ENCODE results near the gene ARL13B. TPM values are rescaled to one million over a fixed set of nuclear protein-coding genes. Genes with fewer than 3 reads are reported as not detected.

ARL13B gene
- total RNA-seq, 1 experiment from 2014 or later, result 7.6 TPM

DNA sequence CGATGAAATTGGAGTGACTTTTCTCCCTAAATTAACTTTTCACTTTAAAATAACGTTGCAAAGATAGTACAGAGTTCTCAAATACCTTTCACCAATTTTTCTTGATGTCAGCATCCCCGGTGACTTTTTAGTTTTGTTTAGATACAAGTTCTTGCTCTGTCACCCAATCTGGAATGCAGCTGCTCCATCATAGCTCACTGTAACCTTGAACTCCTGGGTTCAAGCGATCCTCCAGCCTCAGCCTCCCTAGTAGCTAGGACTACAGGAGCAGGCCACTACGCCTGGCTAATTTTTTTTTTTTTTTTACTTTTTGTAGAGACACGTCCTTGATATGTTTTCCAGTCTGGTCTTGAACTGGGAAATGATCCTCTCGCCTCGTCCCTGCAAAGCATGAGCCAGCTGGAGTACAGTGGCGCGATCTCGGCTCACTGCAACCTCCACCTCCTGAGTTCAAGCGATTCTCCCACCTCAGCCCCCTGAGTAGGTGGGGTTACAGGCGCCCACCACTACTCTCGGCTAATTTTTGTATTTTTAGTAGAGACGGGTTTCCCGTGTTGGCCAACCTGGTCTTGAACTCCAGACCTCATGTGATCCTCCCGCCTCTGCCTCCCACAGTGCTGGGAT is 83.7 kb downstream of the ARL13B start:
- H3K36me3 ChIP-seq (ENCODE audit: control insufficient read depth, insufficient read depth, low read length), result no peaks in the 10 kb centered on the region
- no peaks in the 10 kb centered on the region for H3K9me3 ChIP-seq
- H3K4me3 ChIP-seq (ENCODE audit: low read depth, low read length), result peak overlapping the region; percentile 47
- Mint-ChIP-seq H3K27me3 (ENCODE audit: insufficient read depth, unreplicated experiment) (no peaks in the 10 kb centered on the region), H3K4me3 (ENCODE audit: unreplicated experiment) (peak overlapping the region; percentile 98), H3K4me1 (ENCODE audit: low read depth, unreplicated experiment) (peaks cover 8% of the 10 kb centered on the region), H3K36me3 (ENCODE audit: insufficient read depth, unreplicated experiment) (peaks cover 6% of the 10 kb centered on the region), H3K27ac (ENCODE audit: unreplicated experiment) (peak overlapping the region; percentile 99), H3K9me3 (ENCODE audit: unreplicated experiment) (no peaks in the 10 kb centered on the region)
- H3K4me1 ChIP-seq, result peaks cover 4% of the 10 kb centered on the region; the same call in 1 of the 2 replicates
- no peaks in the 10 kb centered on the region for H3K27me3 ChIP-seq (replicated peaks; ENCODE audit: control insufficient read depth, insufficient read depth, low read length)
- TF ChIP-seq, protein P1, sequence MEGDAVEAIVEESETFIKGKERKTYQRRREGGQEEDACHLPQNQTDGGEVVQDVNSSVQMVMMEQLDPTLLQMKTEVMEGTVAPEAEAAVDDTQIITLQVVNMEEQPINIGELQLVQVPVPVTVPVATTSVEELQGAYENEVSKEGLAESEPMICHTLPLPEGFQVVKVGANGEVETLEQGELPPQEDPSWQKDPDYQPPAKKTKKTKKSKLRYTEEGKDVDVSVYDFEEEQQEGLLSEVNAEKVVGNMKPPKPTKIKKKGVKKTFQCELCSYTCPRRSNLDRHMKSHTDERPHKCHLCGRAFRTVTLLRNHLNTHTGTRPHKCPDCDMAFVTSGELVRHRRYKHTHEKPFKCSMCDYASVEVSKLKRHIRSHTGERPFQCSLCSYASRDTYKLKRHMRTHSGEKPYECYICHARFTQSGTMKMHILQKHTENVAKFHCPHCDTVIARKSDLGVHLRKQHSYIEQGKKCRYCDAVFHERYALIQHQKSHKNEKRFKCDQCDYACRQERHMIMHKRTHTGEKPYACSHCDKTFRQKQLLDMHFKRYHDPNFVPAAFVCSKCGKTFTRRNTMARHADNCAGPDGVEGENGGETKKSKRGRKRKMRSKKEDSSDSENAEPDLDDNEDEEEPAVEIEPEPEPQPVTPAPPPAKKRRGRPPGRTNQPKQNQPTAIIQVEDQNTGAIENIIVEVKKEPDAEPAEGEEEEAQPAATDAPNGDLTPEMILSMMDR (IDR thresholded peaks at IDR 0.05; ENCODE audit: insufficient read depth in 1 of 2, low read depth in 1 of 2, low read length in 1 of 2, severe bottlenecking in 1 of 2, unreplicated experiment in 1 of 2), result no peak
- intact Hi-C loops (cut with micrococcal nuclease; ENCODE audit: unreplicated experiment), result no loop called here
- CTCF ChIA-PET, result interaction anchor here (1.3 kb wide), 1 partner anchor 38 kb away, joined by 3 read pairs; no protein-coding TSS in a partner anchor
- DNase-seq, result no peak
- no TSS peak for BruUV-seq (replicated peaks)
- POLR2A ChIA-PET, result interaction anchor here (0.6 to 2.2 kb wide), 3 partner anchors 38 to 90 kb away, joined by 6 to 8 read pairs (median 7); partner anchors contain the start of genes ARL13B and PROS1

DNA sequence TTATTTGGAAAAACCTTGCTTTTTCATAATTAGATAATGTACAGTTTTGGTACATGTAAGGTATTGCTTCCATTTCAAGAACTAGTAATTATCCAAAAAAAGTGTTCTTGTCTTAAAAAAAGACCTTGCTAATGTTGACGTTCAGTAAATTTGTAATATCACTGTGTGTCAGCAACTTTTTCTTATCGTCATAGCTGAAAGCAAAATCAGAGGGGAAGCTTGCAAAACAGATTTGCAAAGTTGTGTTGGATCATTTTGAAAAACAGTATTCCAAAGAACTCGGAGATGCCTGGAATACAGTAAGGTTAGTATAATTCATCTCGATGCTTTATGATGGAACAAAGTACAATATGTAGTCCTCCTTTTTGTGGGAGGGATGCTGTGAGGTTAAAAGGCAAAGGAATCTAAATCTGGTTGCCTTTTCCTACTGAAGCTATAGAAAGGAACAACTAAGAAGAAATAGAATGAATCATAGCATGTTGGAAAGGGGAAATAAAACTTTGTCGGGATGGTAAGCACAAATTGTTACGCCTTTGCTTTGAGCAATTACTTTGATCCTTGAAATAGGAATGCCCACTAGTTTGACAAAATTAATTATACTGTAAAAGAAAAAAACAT is 84.4 kb downstream of the ARL13B start:
- peak overlapping the region; percentile 98 for H3K4me3 Mint-ChIP-seq (ENCODE audit: unreplicated experiment)
- Histone ChIP-seq H3K9me3 (no peaks in the 10 kb centered on the region), H3K4me3 (ENCODE audit: low read depth, low read length) (no peak overlapping the region), H3K36me3 (ENCODE audit: control insufficient read depth, insufficient read depth, low read length) (no peaks in the 10 kb centered on the region), H3K27me3 (replicated peaks; ENCODE audit: control insufficient read depth, insufficient read depth, low read length) (no peaks in the 10 kb centered on the region), H3K4me1 (peaks cover 4% of the 10 kb centered on the region; the same call in 1 of the 2 replicates)
- no peak for DNase-seq
- no peaks in the 10 kb centered on the region for H3K27me3 Mint-ChIP-seq (ENCODE audit: insufficient read depth, unreplicated experiment)
- no TSS peak for BruUV-seq (replicated peaks)
- H3K9me3 Mint-ChIP-seq (ENCODE audit: unreplicated experiment), result no peaks in the 10 kb centered on the region
- TF ChIP-seq, protein P1 (IDR thresholded peaks at IDR 0.05; ENCODE audit: insufficient read depth in 1 of 2, low read depth in 1 of 2, low read length in 1 of 2, severe bottlenecking in 1 of 2, unreplicated experiment in 1 of 2), result no peak
- intact Hi-C loops (cut with micrococcal nuclease; ENCODE audit: unreplicated experiment), result no loop called here
- POLR2A ChIA-PET, result no interaction called here
- peaks cover 8% of the 10 kb centered on the region for H3K4me1 Mint-ChIP-seq (ENCODE audit: low read depth, unreplicated experiment)
- CTCF ChIA-PET, result no interaction called here
- H3K36me3 Mint-ChIP-seq (ENCODE audit: insufficient read depth, unreplicated experiment), result peaks cover 6% of the 10 kb centered on the region
- peak overlapping the region; percentile 99 for H3K27ac Mint-ChIP-seq (ENCODE audit: unreplicated experiment)

DNA sequence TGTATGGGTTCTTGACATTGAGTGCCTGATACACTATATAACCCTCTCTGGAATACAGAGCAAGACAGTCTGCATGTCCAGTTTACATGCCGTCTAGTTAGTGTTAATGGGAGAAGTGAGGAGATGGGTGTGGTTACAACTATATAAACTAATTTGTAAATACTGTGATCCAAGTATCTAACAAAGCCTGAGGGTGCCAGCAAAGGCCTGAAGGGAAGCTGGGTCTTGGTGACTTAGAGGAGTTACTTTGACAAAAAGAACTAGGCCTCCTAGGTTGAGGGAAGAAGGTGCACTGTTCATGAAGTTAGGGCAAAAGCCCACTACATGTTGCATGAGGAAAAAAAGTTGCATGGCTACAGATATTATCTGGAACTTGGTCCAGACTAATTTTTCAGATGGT is 85.2 kb downstream of the ARL13B start:
- Mint-ChIP-seq H3K4me3 (ENCODE audit: unreplicated experiment) (no peak overlapping the region), H3K4me1 (ENCODE audit: low read depth, unreplicated experiment) (peaks cover 8% of the 10 kb centered on the region), H3K27ac (ENCODE audit: unreplicated experiment) (no peak overlapping the region), H3K27me3 (ENCODE audit: insufficient read depth, unreplicated experiment) (no peaks in the 10 kb centered on the region), H3K36me3 (ENCODE audit: insufficient read depth, unreplicated experiment) (peaks cover 6% of the 10 kb centered on the region), H3K9me3 (ENCODE audit: unreplicated experiment) (no peaks in the 10 kb centered on the region)
- Histone ChIP-seq H3K4me1 (peaks cover 4% of the 10 kb centered on the region; the same call in 1 of the 2 replicates), H3K9me3 (no peaks in the 10 kb centered on the region), H3K4me3 (ENCODE audit: low read depth, low read length) (no peak overlapping the region), H3K36me3 (ENCODE audit: control insufficient read depth, insufficient read depth, low read length) (no peaks in the 10 kb centered on the region), H3K27me3 (replicated peaks; ENCODE audit: control insufficient read depth, insufficient read depth, low read length) (no peaks in the 10 kb centered on the region)
- TF ChIP-seq, protein P1 (IDR thresholded peaks at IDR 0.05; ENCODE audit: insufficient read depth in 1 of 2, low read depth in 1 of 2, low read length in 1 of 2, severe bottlenecking in 1 of 2, unreplicated experiment in 1 of 2), result no peak
- BruUV-seq (replicated peaks), result no TSS peak
- DNase-seq, result no peak
- ChIA-PET CTCF (no interaction called here), POLR2A (no interaction called here)
- intact Hi-C loops (cut with micrococcal nuclease; ENCODE audit: unreplicated experiment), result no loop called here
